Activated CD4-positive, alpha-beta T cell treated with anti-CD3 and anti-CD28 coated beads, Interleukin-2, Interleukin-4, amounts not matched to agents 100 ng/mL and 50 ng/mL, durations not matched to agents 16 hours and 8 hours (primary cell): ENCODE results near the gene GRK6.
A peak's percentile ranks its signal among the peaks of the same experiment; 100 is the strongest.
"Not testable (repeated sequence)": the region's sequence is repeated elsewhere in the genome, so short reads cannot be mapped to it uniquely, and the experiment has no call there.

ENCODE experiments used
- DNase-seq: peaks from one replicate; pipeline ENCODE4 v3.0.0-alpha.2; 2020; ENCODE audit warnings: low spot score

Gene GRK6

DNA sequence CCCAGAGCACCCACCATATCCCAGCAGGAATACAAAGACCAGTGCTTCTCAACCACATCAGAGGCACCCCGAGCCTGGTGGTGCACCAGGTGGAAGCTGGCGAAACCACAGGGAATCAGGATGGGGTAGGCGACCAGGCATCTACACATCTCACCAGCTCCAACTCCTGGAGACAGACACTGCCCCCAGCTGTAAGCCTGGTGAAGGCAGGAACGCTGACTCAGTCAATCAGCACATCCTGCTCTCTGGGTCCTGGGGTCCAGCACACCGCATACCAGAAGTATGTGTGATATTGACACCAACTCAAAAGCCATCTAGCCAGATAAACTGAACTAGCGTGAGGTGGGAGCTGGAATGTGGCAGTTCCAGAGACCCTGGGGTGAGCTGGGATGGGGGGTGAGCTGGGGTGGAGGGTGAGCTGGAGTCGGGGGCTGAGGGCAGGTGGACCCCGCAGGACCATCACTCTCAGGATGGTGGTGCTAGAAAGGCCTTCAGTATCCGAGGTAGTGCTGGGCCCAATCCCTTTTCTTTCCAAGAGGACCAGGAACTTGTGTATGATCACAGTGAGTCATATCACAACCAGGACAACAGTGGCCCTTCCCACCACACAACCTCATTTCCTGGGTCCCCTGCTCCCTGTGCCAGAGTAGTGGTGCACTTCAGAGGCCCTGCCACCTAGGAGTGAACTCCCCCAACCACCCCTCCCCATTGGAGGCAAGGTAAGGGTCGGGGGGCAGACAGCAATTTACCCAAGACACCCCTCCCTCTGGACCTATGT lies 44.5 kb downstream of the GRK6 start:
- no peak for DNase-seq

DNA sequence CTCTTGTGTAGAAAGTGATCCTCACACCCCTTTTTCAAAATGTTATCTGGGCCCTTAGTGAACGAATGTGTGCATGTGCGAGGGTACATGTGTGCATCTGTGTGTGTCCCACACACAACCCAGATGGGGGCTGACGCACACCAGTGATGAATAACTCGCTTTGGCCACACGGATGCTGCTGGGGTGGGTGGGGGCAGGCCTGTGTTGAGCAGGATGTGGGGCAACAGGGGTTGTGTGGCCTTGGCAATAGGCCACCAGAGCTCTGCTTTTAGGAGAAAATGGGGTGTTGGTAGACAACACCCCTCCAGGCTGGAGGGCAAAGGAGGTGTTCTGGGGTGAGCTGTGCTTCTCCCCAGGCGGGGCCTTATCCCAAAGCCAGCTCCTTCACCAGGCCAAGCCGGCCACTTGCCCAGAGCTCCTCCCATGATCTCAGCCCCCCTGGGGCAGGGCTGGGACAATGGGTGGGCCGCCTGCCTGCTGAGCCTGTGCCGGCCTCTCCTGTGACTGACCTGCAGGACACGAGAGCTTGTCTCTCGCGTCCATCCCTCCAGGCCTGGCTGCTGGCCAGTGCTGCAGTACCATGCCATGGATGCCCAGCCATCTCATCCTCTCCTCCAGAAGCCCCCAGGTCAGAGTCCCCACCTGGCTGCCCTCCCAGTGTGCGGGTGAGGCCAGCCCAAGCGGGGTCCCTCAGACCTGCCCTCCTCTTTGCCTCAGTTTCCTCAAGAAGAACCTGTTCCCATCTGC lies 45.3 kb downstream of the GRK6 start:
- no peak for DNase-seq

DNA sequence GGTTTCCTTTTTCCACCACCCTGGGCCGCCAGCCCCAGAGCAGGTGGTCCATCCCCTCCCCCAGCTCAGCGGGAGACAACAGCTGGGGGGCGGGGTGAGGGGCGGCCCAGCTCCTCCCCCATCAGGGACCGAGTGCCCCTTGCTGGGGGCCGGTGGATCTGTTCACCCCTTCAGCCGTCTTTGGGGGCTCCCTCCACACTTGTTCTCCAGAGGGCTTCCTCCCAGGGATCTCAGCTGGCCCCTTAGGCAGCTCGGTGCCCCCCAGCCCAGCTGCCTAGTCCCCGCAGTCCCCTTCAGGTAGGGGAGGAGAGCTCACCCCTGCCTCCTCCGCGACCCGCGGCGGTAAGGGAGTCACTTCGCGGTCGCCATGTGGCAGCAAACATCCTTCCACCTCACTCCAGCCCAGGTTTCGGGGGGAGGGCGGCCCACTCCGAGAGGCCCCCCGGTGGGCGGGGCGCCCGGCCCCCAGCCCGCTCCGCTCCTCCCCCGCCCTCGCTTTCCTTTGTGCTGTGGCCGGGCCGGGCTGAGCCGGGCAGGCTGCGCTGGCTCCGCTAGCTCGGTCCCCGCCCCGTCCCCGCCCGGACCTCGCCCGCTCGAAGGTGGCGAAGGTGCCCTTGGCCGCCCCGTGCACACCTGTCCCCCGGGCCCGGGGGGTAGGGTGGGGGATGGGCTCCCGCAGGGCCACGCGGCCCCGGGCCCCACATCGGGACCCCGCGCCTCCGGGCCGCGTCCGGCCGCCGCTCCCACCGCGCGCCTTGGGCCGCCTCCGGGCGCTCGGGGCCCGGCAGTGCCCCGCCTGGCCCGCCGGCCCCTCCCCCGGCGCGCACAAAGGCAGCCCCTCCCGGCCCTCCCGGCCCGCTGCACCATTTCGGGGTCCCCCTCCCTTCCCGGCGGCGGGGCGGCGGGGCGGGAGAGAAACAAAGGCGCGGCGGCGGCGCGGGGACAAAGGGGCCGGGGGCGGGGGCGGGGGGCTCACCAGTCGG lies 46.3 kb downstream of the GRK6 start:
- peak; percentile 25 for DNase-seq

DNA sequence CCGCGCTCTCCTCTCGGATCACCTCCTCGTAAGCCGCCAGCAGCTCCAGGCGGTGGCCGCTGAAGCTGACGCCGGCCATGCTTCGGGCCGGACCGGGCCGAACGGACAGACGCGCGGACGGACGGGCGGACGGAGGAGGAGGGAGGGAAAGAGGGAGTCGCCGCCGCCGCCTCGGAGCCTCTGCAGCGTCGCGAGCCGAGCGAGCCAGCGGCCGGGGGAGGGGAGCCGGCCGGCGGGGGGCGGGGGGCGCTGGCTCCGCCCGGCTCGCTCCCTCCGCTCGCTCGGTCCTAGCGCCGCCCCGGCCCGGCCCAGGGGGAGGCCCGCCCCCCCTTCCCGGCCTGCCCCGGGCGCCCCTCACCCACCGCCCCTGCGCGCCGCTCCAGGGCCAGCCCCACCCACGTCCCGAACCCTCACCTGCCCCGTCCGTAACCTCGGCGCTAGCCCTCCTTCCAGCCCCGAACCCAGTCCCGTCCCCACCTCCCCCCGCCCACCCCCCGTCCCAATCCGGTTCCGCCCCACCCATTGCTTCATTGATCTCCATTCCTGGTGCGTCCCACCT lies 47.0 kb downstream of the GRK6 start, which contains the start of gene DBN1:
Gene DBN1, minus strand, starts transcription at position 192 of the 559 bp plus-strand sequence. Its CDS starts 113 bp downstream, at position 79.
- no peak for DNase-seq

DNA sequence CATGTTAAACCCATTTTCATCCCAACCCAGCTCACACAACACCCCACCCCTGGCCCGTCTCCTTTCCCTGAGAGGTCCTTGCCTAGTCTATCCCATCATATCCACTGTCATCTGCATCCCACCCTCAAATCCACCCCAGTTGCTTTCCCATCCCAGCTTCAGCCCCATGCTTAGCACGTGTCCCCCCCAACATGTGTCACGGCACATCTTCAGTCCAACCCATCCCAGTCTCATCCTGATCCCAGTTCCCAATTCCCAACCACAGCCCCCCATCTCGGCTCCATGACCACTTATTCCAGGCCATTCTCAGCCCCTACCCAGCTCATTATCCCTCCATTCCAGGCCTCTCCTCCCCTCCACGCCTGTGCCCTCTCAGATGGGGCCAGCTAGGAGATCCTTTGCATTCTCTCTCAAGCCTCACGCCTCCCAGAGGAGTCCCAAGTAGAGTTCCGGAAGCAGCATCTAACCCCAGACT lies 47.6 kb downstream of the GRK6 start:
- DNase-seq, result no peak

- DNase-seq, result no peak
Observed at GRCh38 chr5:177474846-177475562, 48.5 kb downstream of the GRK6 start.

DNA sequence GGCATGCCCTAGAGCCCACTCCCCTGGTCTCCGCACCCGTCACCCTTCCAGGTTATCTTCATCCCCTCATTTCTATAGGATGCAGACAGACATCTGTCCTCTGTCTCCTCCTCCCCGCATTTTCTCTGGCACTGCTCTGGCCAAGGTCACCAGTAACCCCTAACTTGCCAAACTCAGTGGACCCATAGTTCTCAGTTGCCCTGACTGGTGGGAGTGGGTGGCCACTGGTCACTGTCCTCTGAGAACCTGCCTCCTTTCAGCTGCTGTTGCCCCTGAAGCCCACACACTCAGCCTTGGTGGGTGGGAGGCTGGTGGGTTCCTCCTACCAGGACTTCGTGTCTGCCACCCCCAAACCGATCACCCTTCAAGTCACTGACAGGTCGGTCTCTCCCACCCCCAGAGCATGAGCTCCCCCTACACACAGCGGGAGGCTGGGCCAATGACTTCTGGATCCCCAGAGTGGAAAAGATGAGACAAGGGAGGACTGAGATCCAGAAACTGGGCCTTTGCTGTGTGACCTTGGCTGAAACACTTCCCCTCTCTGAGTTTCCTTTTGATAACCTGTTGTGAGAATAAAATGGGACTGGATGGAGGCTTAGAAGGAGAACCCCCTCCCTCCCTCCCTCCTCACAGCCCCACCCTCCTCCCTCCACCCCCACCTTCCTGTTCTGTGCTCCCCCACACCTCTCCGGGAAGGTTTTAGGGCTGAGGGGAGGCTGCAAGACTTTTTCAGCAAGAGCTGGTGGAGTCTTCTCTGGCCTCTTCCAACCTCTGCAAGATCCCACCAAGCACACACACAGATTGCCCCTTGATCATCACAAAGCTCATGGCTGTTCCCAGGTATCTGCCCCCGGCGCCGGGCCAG lies 49.3 kb downstream of the GRK6 start:
- no peak for DNase-seq

DNA sequence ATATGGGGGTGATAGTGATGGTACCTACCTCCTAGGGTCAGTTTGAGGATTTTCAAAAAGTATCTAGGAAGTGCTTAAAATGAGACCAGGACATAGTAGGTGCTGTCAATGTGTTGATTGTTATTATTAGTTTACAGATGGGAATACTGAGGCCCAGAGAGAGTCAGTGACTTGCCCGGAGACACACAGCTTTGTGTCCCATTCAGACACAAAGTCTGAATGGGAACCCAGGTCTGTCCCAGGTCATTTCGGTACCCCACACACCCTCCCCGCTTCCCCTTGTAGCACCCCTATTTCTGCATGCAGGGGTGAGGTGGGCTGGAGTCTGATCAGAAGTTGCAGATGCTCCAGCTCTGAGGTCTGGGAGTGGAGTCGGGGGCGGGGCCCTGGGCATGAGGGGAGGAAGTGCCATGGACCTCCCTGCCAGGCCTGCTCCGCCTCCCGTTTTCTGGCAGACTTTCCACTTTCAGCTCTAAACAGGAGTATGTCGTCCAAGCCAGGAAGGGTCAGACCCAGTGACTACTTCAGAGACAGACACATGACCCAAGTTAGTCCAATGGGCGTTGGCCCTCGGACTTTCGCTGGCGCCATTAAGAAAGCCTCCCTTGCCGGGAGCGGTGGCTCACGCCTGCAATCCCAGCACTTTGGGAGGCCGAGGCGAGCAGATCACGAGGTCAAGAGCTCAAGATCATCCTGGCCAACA lies 50.2 kb downstream of the GRK6 start:
- DNase-seq, result no peak

- DNase-seq, result no peak
Observed at GRCh38 chr5:177477701-177478477, 51.4 kb downstream of the GRK6 start.

GRCh38 chr5:177478711-177479646 lies 52.5 kb downstream of the GRK6 start:
- peak; percentile 43 for DNase-seq

GRCh38 chr5:177479774-177480173 lies 53.3 kb downstream of the GRK6 start:
- no peak for DNase-seq

DNA sequence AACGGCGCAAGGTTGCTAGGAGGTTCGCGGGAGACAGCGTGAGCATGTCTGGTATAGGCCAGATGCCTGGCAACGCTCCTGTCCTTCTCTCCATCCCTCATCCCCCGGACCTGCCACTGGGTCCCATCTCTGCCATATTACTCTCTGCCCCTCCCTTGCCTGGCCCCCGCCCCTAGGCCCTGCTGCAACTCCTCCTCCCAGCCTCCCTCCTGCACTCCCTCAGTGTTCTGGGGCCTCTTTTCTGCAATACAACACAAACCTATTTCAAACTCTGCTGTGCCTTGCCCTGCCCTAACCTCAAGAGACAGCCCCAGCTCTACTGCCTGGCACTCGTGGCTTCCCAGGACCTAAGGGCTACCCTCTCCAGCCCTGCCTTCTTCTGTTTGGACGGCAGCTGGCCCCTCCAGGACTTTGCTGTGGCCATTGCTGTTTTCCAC lies 55.9 kb downstream of the GRK6 start:
- DNase-seq, result no peak

GRCh38 chr5:177483042-177483441 lies 56.6 kb downstream of the GRK6 start:
- DNase-seq, result no peak

GRCh38 chr5:177483994-177484901 lies 57.8 kb downstream of the GRK6 start:
- no peak for DNase-seq

DNA sequence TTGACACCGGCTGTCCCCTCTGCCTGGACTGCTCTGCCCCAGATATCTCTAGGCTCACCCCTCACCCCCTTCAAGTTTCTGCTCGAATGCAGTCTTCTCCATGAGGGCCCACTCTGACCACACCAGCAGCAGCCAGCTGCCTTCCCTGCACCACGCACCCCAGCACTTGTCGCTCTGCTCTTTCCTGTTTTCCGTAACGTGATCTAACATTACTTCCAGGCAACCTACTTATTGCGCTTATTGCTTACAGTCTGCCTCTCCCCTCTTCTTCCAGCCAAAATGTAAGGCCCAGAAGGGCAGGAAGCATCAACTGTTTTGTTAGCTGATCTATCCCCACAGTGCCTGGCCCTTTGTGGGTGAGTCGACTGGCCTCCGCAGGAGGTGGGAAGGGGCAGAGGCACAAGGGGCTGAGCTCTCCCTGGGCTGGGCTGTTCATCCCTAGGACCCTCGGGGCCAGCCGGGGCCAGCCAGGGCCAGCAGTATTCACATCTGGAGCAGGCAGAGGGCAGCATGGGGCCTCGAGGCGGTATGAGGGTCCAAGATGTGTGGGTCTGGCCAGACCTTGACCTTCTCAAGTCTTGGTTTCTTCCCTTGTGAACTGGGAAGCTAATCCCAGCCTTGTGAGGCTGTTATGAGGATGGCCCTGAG lies 58.5 kb downstream of the GRK6 start:
- no peak for DNase-seq

DNA sequence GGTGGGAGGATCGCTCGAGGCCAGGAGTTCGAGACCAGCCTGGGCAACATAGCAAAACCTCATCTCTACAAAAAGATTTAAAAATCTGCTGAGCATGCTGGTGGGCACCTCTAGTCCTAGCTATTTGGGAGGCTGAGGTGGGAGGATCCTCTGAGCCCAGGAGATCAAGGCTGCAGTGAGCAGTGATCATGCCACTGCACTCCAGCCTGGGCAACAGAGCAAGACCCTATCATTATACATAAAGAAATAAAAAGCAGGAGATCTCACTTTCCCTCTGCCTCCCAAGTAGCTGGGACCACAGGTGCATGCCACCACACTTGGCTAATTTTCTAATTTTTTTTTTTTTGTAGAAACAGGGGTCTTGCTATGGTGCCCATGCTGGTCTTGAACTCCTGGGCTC lies 59.3 kb downstream of the GRK6 start:
- DNase-seq, result not testable (repeated sequence)
